GM12864 (cell line): ENCODE results near the gene NBPF1.
"Not testable (repeated sequence)": the region's sequence is repeated elsewhere in the genome, so short reads cannot be mapped to it uniquely, and the experiment has no call there.

Experiments
- DNase-seq: peaks from one replicate; pipeline ENCODE4 v3.0.0-alpha.2; 2011; ENCODE audit warnings: low read depth
- H3K4me3 ChIP-seq: 2 replicates; pipeline ENCODE4 v1.5.1; 2011; ENCODE audit warnings: mild to moderate bottlenecking, low read depth, low read length, control low read depth
- TF ChIP-seq, protein P1 (sequence below): IDR thresholded peaks from 2 replicates; pipeline ENCODE4 v1.5.1; 2011; ENCODE audit warnings: low read depth, mild to moderate bottlenecking, moderate library complexity, low read length, control low read depth, inconsistent platforms; ENCODE audit errors: missing control alignments

NBPF1 gene

DNA sequence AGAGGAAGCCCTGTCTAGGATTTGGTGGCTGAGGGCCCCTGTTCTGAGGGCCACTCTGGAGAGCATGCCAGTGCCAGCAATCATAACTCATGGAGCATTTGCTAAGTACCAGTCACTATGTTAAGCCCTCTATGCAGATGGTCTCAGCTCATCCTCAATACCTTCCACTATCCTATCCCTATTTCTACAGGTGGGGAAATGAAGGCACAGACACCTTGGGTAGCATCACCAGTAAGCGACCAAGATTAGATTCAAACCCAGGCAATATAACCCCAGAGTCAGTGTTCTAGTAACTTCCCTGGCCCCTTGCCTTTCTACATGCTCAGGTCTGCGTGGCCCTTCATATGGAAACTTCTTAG, 7.9 kb upstream of the NBPF1 start:
- DNase-seq, result no peak
- H3K4me3 ChIP-seq, result no peak overlapping the region
- TF ChIP-seq, protein P1, sequence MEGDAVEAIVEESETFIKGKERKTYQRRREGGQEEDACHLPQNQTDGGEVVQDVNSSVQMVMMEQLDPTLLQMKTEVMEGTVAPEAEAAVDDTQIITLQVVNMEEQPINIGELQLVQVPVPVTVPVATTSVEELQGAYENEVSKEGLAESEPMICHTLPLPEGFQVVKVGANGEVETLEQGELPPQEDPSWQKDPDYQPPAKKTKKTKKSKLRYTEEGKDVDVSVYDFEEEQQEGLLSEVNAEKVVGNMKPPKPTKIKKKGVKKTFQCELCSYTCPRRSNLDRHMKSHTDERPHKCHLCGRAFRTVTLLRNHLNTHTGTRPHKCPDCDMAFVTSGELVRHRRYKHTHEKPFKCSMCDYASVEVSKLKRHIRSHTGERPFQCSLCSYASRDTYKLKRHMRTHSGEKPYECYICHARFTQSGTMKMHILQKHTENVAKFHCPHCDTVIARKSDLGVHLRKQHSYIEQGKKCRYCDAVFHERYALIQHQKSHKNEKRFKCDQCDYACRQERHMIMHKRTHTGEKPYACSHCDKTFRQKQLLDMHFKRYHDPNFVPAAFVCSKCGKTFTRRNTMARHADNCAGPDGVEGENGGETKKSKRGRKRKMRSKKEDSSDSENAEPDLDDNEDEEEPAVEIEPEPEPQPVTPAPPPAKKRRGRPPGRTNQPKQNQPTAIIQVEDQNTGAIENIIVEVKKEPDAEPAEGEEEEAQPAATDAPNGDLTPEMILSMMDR, result no peak

DNA sequence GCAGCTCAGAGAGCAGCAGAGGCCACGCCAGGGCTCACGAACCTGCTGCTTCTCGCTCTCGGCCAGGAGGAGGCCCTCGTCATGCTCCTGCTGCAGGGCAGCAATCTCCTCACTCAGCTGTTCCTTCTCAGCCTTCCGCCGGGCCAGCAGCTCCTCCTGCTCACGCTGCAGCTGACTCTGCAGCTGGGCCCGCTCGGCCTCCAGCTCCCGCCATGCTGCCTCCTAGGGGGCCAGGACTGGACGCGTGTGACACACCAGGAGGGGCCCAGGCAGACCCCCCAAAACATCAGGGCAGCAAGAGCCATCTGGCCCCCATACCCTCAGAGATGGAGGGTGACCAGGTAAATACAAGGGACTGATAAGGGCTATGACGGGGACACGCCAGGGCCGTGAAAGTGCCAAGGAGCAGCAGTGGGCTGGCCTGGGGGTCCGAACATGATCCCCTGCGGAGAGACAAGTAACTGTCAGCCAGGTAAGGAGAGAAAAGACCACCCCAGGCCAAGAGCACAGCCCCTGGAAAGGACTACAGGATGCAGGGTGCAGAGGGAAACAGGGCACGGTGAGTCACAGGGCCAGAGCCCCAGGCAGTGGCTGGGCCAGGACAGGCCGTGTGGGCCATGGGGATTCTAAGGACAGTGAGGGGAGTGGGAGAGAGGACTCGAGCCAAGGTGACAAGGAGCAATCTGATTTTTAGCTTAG, 6.6 kb upstream of the NBPF1 start:
- DNase-seq, result not testable (repeated sequence)

DNA sequence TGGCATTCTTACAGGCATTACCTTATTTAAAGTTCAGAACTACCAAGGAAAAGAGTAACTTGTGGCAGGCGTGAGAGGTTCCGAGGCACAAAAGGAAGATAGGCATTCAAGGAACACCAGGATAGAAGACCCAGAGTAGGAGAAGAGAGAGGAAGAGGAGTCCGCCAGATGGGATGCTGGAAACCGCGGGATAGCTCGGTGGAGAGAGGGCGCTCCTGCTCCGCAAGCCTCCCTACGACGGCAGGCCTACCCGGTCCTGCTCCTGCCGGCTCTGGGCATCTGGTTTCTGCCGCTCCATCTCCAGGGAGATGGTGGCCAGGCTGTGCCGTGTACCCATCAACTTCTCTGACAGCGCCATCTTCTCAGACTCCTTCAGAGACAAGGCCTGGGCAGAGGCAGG, 5.4 kb upstream of the NBPF1 start:
- H3K4me3 ChIP-seq, result no peak overlapping the region
- TF ChIP-seq, protein P1, result no peak
- no peak for DNase-seq

More for the DNA sequence above, 6.6 kb upstream of the NBPF1 start:
- not testable (repeated sequence) for H3K4me3 ChIP-seq

DNA sequence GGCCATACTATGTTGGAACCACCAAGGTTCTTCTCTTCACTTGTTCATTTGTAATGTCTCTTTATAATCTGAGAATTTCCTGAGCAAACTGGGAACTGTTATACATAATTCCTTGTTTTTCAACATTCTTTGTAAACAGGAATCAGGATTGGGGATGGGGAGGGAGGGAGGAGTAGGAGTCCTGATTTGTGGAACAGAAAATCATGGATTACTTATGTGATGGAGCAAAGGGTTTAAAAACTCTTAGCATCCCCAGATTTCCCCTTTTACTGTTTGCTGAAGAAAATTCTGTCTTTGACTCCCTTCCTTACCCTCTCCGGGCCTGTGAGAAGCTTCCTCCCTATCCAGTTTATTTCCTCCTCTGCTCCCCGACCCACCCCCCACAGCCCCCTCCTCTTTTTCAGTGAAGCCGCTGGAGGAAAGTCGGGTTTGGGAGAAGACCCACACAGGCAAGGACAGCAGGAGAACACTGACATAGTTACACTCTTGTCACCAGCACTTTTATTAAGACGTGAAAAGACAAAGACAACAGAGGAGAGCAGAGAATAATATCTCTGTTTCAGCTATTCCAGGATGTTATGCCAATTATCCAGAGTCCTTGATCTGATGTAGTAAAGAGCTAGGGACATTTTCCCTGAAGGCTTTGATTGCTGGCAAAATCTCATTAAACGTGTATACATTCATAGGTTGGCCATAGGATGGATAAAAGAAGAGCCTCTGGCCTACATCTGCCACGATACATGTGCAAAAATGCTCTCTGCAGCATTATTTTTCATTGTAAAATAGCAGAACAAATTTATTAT, 4.6 kb upstream of the NBPF1 start:
- TF ChIP-seq, protein P1, result no peak
- no peak overlapping the region for H3K4me3 ChIP-seq
- DNase-seq, result no peak

DNA sequence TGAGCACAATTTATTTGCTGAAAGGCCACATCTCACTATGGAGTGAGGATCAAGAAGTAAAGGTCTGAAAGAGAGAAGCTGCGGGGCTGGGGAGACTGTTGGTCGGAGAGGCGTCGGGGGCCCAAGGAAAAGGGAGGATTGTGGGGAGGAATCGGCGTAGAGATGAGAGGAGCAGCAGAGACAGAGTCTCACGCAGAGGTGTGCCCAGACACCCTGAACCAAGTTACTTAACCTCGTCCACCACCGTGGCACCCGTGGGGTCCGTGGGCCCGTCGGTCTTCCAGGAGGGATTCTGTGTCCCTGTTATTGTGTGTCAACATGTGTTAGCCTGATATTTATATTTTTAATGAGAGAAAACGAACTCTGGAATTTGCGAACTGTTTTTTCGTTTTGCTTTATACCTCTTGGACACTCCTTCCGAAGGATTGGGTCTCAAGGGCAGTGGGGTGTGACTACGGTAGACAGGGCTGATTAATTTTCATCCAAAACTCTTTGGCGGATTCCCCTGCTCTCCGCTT, 3.8 kb upstream of the NBPF1 start:
- H3K4me3 ChIP-seq, result no peak overlapping the region
- TF ChIP-seq, protein P1, result no peak
- DNase-seq, result no peak

DNA sequence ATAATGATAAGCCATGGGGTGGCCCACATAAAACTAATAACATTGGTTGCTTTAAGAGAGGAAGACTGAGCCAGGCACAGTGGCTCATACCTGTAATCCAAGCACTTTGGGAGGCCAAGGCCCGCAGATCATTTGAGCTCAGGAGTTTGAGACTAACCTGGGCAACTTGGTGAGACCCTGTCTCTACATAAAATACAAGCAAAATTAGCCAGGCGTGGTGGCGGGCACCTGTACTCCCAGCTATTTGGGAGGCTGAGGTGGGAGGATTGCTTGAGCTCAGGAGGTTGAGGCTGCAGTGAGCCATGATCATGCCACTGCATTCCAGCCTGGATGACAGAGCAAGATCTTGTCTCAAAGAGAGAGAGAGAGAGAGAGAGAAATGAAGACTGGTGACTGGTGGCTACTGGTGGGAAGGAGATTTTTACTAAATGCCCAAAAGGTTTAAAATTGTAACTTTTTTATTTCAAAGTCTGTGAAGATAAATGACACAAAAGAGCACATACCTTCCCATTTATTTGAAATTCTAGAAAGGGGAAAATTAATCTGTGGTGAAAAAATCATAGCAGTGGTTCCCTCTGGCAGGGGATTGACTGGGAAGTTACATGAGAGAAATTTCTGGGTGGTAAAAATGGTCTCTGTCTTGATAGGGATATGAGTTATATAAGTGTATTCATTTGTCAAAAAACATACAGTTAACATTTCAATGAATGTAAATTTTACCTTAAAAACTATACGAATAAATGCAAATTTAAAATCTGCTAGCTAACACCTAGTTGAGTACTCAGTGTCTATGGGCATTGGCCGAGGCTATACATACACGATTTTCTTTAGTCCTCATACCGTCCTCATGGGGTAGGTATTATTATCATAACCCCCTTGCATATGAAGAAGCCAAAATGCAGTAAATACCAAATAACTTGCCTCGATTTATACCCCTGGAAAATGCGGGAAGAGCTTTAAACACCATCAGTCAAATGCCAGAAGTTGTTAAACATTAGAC, 2.2 kb upstream of the NBPF1 start:
- no peak for DNase-seq
- no peak overlapping the region for H3K4me3 ChIP-seq
- TF ChIP-seq, protein P1, result no peak
